GM19372 (cell line): ENCODE data around the gene CDC37L1.

Experiments
- ATAC-seq: cut with Tn5 transposase; IDR thresholded peaks from one replicate; pipeline ENCODE4 v1.9.1; 2021; ENCODE audit warnings: mild to moderate bottlenecking, low read depth, moderate library complexity; ENCODE audit not compliant: unreplicated experiment

CDC37L1 gene

DNA sequence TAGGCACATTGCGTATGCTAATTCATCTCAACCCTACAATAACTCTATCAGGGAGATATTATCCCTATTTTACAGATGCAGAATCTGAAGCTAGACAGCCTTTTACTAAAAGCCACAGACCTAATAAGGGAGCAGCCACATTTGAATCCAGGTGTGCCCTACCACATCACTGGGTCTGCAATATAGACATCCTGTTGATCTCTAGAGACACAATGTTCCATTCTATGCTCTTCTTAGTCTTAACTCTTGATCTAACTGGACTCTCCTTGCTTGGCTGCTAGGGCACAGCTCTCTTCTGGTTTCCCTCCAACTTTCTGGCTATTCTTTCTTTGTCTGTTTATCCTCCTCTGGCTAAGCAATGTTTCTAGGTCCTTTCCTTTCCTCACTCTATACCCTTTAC, 11.7 kb upstream of the CDC37L1 start:
- ATAC-seq, result no peak

DNA sequence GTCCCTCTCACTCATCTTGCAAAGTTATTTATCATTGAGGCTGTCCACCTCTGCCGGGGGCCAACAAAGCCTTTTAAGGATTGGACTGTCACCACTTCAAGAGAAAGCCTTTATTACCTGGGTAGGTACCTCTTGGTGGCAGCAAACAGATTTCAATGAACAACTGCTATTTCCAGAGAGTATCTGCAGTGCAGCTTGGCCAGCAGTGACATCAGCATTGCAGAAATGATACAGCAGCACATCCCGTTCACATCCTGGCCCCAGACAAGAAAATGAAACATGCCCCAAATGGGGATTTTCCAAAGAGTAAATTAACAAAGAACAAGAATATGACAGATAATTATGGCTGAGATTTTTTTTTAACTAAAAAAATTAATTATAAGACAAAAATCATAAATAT, 10.8 kb upstream of the CDC37L1 start:
- no peak for ATAC-seq

GRCh38 chr9:4669890-4670289, 9.5 kb upstream of the CDC37L1 start:
- no peak for ATAC-seq

DNA sequence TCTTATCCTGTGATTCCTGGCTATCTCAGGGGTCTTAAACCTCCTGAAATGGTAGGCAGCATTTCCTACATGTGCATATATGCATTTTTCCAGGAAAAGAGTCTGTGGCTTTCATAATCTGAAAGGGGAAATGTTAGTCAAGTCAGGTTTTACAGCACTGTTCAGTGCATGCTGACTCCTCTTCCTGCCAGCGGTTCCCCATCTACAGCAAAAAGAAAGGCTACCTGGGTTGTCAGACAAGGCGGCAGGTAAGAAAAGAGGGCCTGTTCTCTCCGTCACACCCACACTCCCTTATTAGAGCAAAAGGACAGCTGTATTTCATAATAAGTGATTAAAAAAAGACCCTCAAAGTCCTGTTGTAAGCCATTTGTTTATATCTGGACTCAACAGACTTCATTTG, 8.8 kb upstream of the CDC37L1 start:
- ATAC-seq, result no peak

DNA sequence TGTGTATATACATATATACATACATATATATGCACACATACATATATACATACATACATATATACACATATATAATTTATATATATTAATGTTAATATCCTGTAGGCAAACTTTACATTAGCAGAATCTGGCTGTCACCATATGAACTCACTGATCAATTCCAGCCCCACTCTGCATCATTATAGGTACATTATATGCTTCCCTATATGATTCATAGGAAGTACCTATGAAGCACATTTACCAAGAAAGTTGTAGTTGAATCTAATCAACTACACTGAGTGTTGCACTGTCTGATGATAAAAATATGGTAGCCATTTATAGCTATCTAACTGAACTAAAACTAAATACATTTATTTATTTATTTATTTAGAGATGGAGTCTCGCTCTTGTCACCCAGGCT, 7.6 kb upstream of the CDC37L1 start:
- ATAC-seq, result no peak

- no peak for ATAC-seq
Observed at GRCh38 chr9:4674783-4675182, 4.6 kb upstream of the CDC37L1 start.

DNA sequence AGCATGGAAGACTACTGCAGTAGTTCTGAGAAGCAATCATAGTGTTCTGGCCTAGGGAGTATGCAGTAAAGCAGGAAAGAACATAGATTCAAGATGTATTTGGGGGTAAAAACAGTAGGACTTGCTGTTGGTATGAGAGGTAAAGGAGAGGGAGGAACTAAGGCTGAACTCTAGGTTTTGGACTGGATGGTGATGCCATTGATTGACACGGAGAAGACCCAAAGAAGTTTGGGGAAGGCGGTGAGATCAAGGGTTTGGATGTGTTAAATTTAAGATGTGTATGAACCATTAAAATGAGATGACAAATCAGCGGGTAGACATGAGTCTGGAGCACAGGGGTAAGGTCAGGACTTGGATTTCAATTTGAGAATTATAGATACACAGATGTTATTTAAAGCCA, 2.0 kb upstream of the CDC37L1 start:
- no peak for ATAC-seq

DNA sequence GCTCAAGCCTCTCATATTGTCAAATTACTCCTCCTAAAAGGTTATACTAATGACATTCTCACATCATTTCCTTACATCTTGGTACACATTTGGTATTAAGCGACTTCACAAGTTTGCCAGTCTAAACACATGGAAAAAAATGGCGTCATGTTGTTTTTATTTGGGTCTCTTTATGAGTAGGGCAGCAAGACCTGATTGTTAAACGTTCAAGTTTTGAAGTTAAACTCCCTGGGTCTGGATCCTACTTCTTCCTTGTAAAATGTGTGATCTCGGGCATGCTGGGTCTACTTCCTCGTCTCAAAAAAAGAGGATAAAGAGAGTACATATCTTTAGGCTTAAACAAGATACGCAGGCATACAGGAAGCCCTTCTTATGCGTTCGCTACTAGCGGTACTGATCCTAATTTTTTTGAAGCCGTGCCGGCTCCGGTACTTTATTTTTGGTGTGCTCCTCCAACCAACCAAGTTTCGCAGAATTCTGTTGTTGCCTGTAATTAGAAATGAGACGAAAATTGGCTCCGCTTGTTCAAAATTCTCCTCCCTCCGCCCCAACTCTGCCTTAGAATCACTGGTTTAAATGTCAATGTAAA, 596 bp upstream of the CDC37L1 start:
- ATAC-seq, result peak; percentile 16

GRCh38 chr9:4680173-4680525, 780 bp downstream of the CDC37L1 start:
- no peak for ATAC-seq

DNA sequence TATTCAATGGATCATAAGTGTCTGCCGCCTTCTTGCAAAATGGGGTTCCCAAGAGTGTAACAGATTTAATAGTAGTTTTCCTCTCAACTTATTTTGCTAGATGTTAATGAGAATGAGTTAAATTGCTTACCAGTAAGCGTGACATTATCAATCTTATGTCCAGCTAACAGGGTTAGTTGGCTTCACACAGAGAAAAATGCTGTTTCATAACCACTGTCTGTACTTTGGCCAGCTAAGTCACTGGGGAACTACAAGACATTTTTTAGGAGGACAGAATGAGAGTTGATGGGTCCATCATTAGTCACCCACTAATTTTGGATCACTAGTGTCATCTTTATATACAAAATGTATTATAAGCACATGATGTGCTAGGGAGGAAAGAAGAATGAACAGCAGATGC, 1.4 kb downstream of the CDC37L1 start:
- no peak for ATAC-seq

GRCh38 chr9:4684820-4685219, 5.5 kb downstream of the CDC37L1 start:
- ATAC-seq, result no peak

DNA sequence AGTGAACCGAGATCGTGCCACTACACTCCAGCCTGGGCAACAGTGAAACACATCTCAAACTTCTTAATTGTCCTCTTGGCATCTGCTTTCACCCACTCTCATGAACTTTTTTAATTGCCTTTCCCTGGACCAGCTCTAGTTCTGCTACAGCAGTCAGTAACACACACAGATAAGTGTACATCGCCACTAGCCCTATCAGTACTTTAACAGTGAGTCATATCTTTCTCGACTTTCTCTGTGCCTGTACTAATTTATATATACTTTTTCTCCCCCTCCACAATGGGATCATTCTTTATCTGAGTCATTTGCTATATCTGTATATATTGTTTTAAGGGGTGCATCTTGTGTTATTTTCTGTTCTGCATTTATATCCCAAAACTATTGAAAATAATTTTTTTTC, 6.7 kb downstream of the CDC37L1 start:
- ATAC-seq, result no peak

DNA sequence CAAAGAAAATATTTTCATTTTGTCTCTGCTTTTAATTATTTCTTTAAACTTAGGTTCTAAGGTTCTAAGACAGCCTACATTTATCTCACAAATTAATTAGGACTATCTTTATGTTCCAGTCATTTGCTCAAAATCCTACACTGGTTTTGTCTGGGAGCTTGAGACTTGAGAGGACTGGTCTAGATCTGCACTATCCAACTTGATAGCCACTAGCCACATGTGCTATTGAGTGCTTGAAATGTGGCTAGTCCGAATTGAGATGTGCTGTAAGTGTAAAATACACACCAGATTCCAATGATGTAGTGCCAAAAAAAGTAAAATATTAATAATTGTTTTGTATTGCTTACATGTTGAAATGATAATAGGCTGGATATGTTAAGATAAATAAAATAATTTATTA, 7.2 kb downstream of the CDC37L1 start:
- no peak for ATAC-seq

DNA sequence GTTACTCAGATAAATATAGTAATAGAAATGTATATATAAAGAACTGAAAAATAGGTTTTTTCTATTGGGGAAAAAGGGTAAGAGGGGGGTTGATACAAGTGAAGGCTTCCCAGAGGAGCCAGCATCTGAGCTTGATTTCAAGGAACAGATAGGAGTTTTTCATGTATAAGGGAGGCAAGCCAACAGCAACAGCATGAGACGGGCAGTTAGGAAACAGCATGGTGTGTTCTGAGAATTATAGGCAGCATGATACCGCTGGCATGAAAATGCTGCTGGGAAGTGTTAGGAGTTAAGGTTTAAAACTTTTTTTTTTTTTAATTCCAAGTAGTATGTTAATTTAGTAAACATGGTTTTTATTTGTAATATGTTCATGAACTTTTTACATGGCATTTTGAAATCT, 9.7 kb downstream of the CDC37L1 start:
- ATAC-seq, result no peak

DNA sequence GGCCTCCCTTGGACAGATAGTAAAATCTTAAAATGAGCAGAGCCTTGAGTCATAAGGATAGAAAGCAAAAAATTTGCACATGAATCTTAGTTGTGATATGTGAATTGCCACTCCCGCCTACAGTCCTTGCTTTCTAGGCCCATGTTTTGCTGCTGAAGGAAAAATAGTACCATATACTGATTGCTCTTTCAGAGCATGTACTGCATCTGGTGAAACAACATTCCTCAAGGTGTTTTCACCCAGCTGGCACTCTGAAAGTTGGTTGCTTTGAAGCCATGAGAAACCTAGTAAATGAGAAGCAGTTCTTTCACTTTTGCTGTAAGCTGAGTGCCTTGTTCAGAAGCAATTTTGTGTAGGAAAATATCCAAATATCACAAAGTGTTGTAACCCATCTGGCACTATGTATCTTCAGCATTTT, 10.3 kb downstream of the CDC37L1 start:
- ATAC-seq, result peak; percentile 73

DNA sequence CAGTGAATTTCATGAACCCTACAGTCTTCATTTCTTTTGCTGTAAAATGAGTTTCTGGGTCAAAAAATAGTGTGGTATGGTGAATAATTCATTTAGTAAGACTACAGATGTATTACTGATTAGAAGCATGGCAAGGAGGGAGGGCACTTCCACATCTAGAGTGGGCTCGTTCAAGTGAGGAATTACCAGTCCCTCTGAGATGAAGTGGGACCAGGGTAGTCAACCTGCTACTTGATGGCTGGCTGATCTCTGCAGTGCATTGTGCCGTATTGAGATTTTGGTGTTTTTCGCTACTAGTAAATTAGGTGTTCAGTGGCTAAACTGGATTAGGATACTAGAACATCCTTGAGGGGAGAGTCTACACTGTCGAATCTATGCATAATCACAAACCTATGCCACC, 10.8 kb downstream of the CDC37L1 start:
- no peak for ATAC-seq

GRCh38 chr9:4691795-4692194, 12.4 kb downstream of the CDC37L1 start:
- ATAC-seq, result no peak

GRCh38 chr9:4700091-4700490, 20.7 kb downstream of the CDC37L1 start:
- no peak for ATAC-seq

GRCh38 chr9:4700932-4701331, 21.6 kb downstream of the CDC37L1 start:
- no peak for ATAC-seq

DNA sequence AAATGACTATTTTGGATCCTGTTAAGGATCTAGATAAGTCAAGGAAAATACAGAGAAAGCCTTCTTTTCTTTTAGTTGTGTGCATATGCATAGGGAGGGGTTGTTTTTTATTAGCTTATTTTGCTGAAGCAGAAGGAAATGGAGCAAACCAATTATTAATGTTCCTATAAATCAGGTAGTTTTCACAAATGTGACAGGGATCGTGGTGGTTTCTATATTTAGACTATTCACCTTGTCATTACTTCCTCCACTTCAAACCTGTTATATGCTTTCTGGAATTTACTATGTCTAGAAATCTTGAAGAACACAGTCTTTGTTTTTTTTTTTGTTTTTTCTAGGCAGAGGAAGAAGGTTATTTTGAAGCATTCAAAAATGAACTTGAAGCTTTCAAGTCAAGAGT, 22.2 kb downstream of the CDC37L1 start:
- ATAC-seq, result no peak

GRCh38 chr9:4704129-4704528, 24.8 kb downstream of the CDC37L1 start:
- ATAC-seq, result no peak

DNA sequence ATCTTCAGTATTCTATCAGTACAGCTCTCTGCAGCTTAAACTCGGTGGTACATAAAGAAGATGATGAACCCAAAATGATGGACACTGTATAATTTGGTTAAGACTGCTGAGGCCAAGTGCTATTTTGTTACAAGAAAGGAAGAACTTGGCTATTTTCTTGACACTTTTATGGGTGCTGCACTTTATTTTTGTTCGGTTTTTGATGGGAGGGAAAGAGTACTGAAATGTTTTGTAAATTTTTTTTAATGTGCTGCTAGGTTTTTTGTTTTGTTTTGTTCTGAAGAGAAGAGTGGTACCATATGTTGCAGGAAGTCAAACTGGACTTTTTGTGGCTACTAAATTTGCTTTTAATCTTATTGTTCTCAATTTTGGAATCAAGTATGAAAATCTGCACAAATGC, 26.7 kb downstream of the CDC37L1 start:
- ATAC-seq, result no peak

GRCh38 chr9:4706971-4707622, 27.7 kb downstream of the CDC37L1 start:
- no peak for ATAC-seq
